Osteocyte (in vitro differentiated cells): Measurements from ENCODE around the gene NAB2. TPM values are rescaled to one million over a fixed set of nuclear protein-coding genes. Genes with fewer than 3 reads are reported as not detected.

Source experiments
- DNase-seq: peaks from one replicate; pipeline ENCODE4 v3.0.0; 2021; ENCODE audit warnings: mixed read lengths; ENCODE audit not compliant: unreplicated experiment; ENCODE audit errors: extremely low spot score
- H3K27ac Mint-ChIP-seq: one replicate; pipeline ENCODE4 v1.8.0; 2021; ENCODE audit warnings: mild to moderate bottlenecking, mixed read lengths; ENCODE audit not compliant: unreplicated experiment
- H3K27me3 Mint-ChIP-seq: one replicate; pipeline ENCODE4 v1.8.0; 2021; ENCODE audit warnings: mixed read lengths; ENCODE audit not compliant: unreplicated experiment
- H3K36me3 Mint-ChIP-seq: one replicate; pipeline ENCODE4 v1.8.0; 2021; ENCODE audit warnings: mixed read lengths; ENCODE audit not compliant: unreplicated experiment
- H3K4me1 Mint-ChIP-seq: one replicate; pipeline ENCODE4 v1.8.0; 2021; ENCODE audit warnings: mixed read lengths; ENCODE audit not compliant: unreplicated experiment
- H3K4me3 Mint-ChIP-seq: one replicate; pipeline ENCODE4 v1.8.0; 2021; ENCODE audit warnings: mild to moderate bottlenecking, moderate library complexity, mixed read lengths; ENCODE audit not compliant: unreplicated experiment
- H3K9me3 Mint-ChIP-seq: one replicate; pipeline ENCODE4 v1.8.0; 2021; ENCODE audit warnings: mixed read lengths; ENCODE audit not compliant: unreplicated experiment
- total RNA-seq: library from RNA; stranded (reverse); gene quantifications from 2 replicates; pipeline ENCODE4 v1.2.1, GENCODE V29; 2021
- TF ChIP-seq, protein P1 (sequence below): fragments of 200-600 bp; sonication (generic); IDR thresholded peaks from 2 replicates; pipeline ENCODE4 v1.5.0; 2021; ENCODE audit warnings: antibody characterized with exemption, mild to moderate bottlenecking, moderate library complexity

Gene NAB2
- total RNA-seq, 1 donor from 2014 or later: 42.8 TPM

DNA sequence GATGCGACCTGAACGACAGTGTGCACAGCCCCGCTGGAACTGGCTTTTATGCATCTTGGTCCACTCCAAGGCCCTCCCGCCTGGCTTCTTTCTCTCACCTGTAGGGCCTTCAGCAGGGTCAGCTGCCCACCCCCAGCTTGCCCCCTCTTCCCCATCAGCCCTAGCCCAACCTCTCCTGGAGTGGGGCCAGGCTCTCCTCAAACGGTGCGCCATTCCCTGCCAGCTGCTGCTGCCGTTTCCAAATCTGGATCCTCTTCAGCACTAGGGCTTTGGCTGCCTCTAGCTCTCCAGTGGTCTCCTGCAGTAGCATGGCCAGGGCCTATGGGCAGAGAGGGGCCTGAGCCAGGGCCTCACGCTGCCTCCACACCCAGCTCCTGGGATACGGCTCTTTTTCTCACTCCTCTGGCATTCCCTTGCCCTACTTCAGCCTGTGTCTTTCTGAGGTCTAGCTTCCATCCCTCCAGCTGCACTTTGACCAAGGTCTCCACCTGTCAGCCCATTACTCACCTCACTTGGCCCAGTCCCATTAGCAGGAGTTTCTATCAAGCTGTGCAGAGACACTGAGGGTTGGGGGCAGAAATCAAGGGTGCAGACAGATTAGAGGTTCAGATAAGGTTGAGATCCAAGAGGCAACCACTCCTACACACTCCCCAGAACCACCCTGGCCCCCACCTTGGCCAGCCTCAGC lies 17.3 kb downstream of the NAB2 start:
- TF ChIP-seq, protein P1, sequence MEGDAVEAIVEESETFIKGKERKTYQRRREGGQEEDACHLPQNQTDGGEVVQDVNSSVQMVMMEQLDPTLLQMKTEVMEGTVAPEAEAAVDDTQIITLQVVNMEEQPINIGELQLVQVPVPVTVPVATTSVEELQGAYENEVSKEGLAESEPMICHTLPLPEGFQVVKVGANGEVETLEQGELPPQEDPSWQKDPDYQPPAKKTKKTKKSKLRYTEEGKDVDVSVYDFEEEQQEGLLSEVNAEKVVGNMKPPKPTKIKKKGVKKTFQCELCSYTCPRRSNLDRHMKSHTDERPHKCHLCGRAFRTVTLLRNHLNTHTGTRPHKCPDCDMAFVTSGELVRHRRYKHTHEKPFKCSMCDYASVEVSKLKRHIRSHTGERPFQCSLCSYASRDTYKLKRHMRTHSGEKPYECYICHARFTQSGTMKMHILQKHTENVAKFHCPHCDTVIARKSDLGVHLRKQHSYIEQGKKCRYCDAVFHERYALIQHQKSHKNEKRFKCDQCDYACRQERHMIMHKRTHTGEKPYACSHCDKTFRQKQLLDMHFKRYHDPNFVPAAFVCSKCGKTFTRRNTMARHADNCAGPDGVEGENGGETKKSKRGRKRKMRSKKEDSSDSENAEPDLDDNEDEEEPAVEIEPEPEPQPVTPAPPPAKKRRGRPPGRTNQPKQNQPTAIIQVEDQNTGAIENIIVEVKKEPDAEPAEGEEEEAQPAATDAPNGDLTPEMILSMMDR: no peak
- H3K4me3 Mint-ChIP-seq: no peak overlapping the region
- H3K9me3 Mint-ChIP-seq: no peaks in the 10 kb centered on the region
- peaks cover 29% of the 10 kb centered on the region for H3K36me3 Mint-ChIP-seq
- no peaks in the 10 kb centered on the region for H3K27me3 Mint-ChIP-seq
- peaks cover 23% of the 10 kb centered on the region for H3K4me1 Mint-ChIP-seq
- H3K27ac Mint-ChIP-seq: no peak overlapping the region
- DNase-seq: no peak

- Mint-ChIP-seq H3K4me3 (no peak overlapping the region), H3K9me3 (no peaks in the 10 kb centered on the region), H3K27me3 (no peaks in the 10 kb centered on the region), H3K27ac (peak overlapping the region; percentile 51), H3K36me3 (peaks cover 25% of the 10 kb centered on the region), H3K4me1 (peaks cover 38% of the 10 kb centered on the region)
- no peak for DNase-seq
- TF ChIP-seq, protein P1: no peak
These were observed 18.7 kb downstream of the NAB2 start for GRCh38 chr12:57107456-57108155.

GRCh38 chr12:57109207-57110103 lies 20.5 kb downstream of the NAB2 start:
- H3K4me3 Mint-ChIP-seq: peak overlapping the region; percentile 91
- H3K27ac Mint-ChIP-seq: peak overlapping the region; percentile 99
- H3K36me3 Mint-ChIP-seq: peaks cover 19% of the 10 kb centered on the region
- no peaks in the 10 kb centered on the region for H3K9me3 Mint-ChIP-seq
- DNase-seq: no peak
- no peaks in the 10 kb centered on the region for H3K27me3 Mint-ChIP-seq
- peaks cover 41% of the 10 kb centered on the region for H3K4me1 Mint-ChIP-seq
- TF ChIP-seq, protein P1: no peak

GRCh38 chr12:57110104-57111030 lies 21.5 kb downstream of the NAB2 start:
- TF ChIP-seq, protein P1: no peak
- H3K9me3 Mint-ChIP-seq: no peaks in the 10 kb centered on the region
- peak overlapping the region; percentile 99 for H3K27ac Mint-ChIP-seq
- no peak for DNase-seq
- H3K4me3 Mint-ChIP-seq: peak overlapping the region; percentile 91
- peaks cover 41% of the 10 kb centered on the region for H3K4me1 Mint-ChIP-seq
- no peaks in the 10 kb centered on the region for H3K27me3 Mint-ChIP-seq
- peaks cover 13% of the 10 kb centered on the region for H3K36me3 Mint-ChIP-seq
